CD4-positive, alpha-beta T cell treated with Interleukin-6 at 100 ng/mL for 8 hours (primary cell): Measurements from ENCODE around the gene VEGFC.

Source experiments
- DNase-seq: peaks from one replicate; pipeline ENCODE4 v3.0.0-alpha.2; 2020; ENCODE audit warnings: mixed read lengths, low spot score

VEGFC gene

GRCh38 chr4:176761872-176762271 lies 30.9 kb downstream of the VEGFC start:
- DNase-seq: no peak

GRCh38 chr4:176760471-176760870 lies 32.3 kb downstream of the VEGFC start:
- no peak for DNase-seq

GRCh38 chr4:176758731-176759130 lies 34.0 kb downstream of the VEGFC start:
- no peak for DNase-seq

- no peak for DNase-seq
Measured at GRCh38 chr4:176758323-176758722, 34.4 kb downstream of the VEGFC start.

GRCh38 chr4:176755613-176756012 lies 37.1 kb downstream of the VEGFC start:
- DNase-seq: no peak

- no peak for DNase-seq
Measured at GRCh38 chr4:176755001-176755400, 37.7 kb downstream of the VEGFC start.

- DNase-seq: no peak
Measured at GRCh38 chr4:176753049-176753448, 39.7 kb downstream of the VEGFC start.

GRCh38 chr4:176752191-176752749 lies 40.5 kb downstream of the VEGFC start:
- no peak for DNase-seq

- DNase-seq: no peak
Measured at GRCh38 chr4:176751061-176751460, 41.7 kb downstream of the VEGFC start.

GRCh38 chr4:176746846-176747245 lies 45.9 kb downstream of the VEGFC start:
- no peak for DNase-seq

GRCh38 chr4:176745902-176746301 lies 46.8 kb downstream of the VEGFC start:
- DNase-seq: no peak

GRCh38 chr4:176744091-176744490 lies 48.6 kb downstream of the VEGFC start:
- no peak for DNase-seq

- DNase-seq: no peak
Measured at GRCh38 chr4:176742211-176742610, 50.5 kb downstream of the VEGFC start.

GRCh38 chr4:176741253-176741652 lies 51.5 kb downstream of the VEGFC start:
- no peak for DNase-seq

- no peak for DNase-seq
Measured at GRCh38 chr4:176735300-176735699, 57.4 kb downstream of the VEGFC start.

GRCh38 chr4:176734461-176734860 lies 58.3 kb downstream of the VEGFC start:
- no peak for DNase-seq

- DNase-seq: no peak
Measured at GRCh38 chr4:176729489-176729888, 63.2 kb downstream of the VEGFC start.

GRCh38 chr4:176726803-176727202 lies 65.9 kb downstream of the VEGFC start:
- DNase-seq: no peak

- no peak for DNase-seq
Measured at GRCh38 chr4:176721459-176721858, 71.3 kb downstream of the VEGFC start.

GRCh38 chr4:176718881-176719280 lies 73.8 kb downstream of the VEGFC start:
- no peak for DNase-seq

- no peak for DNase-seq
Measured at GRCh38 chr4:176717237-176717636, 75.5 kb downstream of the VEGFC start.

- no peak for DNase-seq
Measured at GRCh38 chr4:176709417-176709816, 83.3 kb downstream of the VEGFC start.

GRCh38 chr4:176708771-176709311 lies 83.9 kb downstream of the VEGFC start:
- DNase-seq: no peak

- DNase-seq: no peak
Measured at GRCh38 chr4:176690716-176691115, 102.0 kb downstream of the VEGFC start.
